ENCODE measurements around the gene SPDYE6. TPM values are rescaled to one million over a fixed set of nuclear protein-coding genes. Genes with fewer than 3 reads are reported as not detected.
A peak's percentile ranks its signal among the peaks of the same experiment; 100 is the strongest.
"Not testable (repeated sequence)": the region's sequence is repeated elsewhere in the genome, so short reads cannot be mapped to it uniquely, and the experiment has no call there.

Gene SPDYE6
- total and polyA plus RNA-seq, 12 donors: 0.11 TPM; not detected in 11

DNA sequence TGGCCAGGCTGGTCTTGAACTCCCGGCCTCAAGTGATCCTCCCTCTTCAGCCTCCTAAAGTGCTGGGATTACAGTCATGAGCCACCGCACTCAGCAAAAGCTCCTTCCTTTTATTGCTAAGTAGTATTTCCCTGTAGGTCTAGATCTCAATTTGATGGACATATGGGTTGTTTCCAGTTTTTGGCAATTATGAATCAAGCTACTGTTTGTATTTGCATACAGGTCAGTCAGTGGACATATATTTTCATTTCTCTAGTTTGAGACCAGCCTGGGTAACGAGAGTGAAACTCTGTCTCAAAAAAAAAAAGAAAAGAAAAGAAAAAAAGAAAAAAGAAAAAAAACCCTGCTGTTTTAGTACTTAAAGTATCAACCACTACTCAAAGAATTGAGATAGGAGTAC, 33.6 kb upstream of the SPDYE6 start:
- H3K9me3 ChIP-seq (replicated peaks in 1 of 3): no peaks in the 10 kb centered on the region
- no peaks in the 10 kb centered on the region for H3K27me3 ChIP-seq
- H3K4me1 ChIP-seq (replicated peaks in 1 of 2): peaks cover 0 to 5% of the 10 kb centered on the region in 2 donors
- no peak for TF ChIP-seq POLR2A (IDR thresholded peaks at IDR 0.05)
- TF ChIP-seq, protein P1, sequence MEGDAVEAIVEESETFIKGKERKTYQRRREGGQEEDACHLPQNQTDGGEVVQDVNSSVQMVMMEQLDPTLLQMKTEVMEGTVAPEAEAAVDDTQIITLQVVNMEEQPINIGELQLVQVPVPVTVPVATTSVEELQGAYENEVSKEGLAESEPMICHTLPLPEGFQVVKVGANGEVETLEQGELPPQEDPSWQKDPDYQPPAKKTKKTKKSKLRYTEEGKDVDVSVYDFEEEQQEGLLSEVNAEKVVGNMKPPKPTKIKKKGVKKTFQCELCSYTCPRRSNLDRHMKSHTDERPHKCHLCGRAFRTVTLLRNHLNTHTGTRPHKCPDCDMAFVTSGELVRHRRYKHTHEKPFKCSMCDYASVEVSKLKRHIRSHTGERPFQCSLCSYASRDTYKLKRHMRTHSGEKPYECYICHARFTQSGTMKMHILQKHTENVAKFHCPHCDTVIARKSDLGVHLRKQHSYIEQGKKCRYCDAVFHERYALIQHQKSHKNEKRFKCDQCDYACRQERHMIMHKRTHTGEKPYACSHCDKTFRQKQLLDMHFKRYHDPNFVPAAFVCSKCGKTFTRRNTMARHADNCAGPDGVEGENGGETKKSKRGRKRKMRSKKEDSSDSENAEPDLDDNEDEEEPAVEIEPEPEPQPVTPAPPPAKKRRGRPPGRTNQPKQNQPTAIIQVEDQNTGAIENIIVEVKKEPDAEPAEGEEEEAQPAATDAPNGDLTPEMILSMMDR (IDR thresholded peaks at IDR 0.05): no peak
- no peak for DNase-seq
- H3K4me3 ChIP-seq: no peak overlapping the region
- WGBS, 4 donors: 86 to 95% (median 93%) methylated on average over 3 of the region's 3 CpGs
- H3K27ac ChIP-seq: no peak overlapping the region
- intact Hi-C loops (cut with DNase I): loop anchor here (2.0 kb wide), 2 partner anchors 109 to 111 kb away; no protein-coding TSS in a partner anchor
- peaks cover 0 to 3% of the 10 kb centered on the region in 2 donors for H3K36me3 ChIP-seq (replicated peaks in 1 of 2)

DNA sequence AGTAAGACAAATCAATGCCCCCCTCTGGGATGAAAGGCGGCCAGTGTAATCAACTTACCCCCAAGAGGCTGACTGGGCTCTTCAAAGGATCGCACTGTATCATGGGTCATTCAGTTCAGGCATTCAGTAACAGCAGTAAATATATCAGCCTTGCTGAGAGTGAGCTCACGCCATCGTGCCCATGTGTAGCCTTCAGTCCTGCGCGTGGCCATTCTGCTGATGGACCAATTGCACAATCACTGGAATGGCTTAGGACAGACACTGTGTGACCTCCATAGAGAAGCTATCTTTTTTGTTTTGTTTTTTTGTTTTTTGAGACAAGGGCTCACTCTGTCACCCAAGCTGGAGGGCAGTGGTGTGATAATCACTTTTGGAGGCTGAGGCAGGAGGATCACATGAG, 30.8 kb upstream of the SPDYE6 start:
- no peaks in the 10 kb centered on the region for H3K27me3 ChIP-seq
- WGBS, 4 donors: 45 to 62% (median 56%) methylated on average over 4 to 6 of the region's 6 CpGs
- peak overlapping the region; percentile 33 to 82 (median 72) for H3K27ac ChIP-seq
- DNase-seq: peak; percentile 67 to 92 (median 85)
- TF ChIP-seq, protein P1 (IDR thresholded peaks at IDR 0.05): no peak
- TF ChIP-seq POLR2A (IDR thresholded peaks at IDR 0.05): peak in 1 of 2 donors; percentile 24
- peaks cover 0 to 8% of the 10 kb centered on the region in 2 donors for H3K36me3 ChIP-seq (replicated peaks in 1 of 2)
- no peaks in the 10 kb centered on the region for H3K9me3 ChIP-seq (replicated peaks in 1 of 3)
- intact Hi-C loops (cut with DNase I): no loop called here
- peaks cover 0 to 5% of the 10 kb centered on the region in 2 donors for H3K4me1 ChIP-seq (replicated peaks in 1 of 2)
- no peak overlapping the region for H3K4me3 ChIP-seq

DNA sequence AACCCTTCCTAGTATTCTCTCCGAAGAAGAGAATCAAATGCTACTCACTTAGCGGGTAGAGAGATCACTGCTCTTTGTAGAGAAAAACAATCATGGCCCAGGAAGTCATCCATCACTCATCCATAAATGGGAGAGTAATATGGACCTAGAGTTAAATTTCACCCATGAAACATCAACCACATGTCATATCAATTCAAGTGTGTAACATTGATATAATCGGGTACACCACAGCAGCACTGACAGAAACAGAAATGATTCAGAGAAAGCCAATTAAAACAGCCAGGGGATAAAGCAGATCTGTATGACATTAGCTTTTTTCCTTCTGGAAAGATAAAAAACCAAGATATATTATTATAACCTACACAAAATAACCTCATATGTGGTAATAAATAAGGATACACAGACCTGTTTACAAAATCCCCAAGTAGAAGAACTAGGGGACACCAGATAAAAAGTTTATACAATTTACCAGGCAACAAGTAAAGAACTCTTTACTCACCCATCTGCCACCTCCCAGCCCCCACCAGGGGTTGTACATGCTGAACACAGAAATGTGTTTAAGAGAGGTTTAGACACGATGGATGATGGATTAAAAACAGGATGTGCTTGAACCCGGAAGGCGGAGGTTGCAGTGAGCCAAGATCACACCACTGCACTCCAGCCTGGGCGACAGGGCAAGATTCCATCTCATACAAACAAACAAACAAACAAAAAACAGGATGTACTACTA, 25.6 kb upstream of the SPDYE6 start:
- H3K27me3 ChIP-seq; DNase-seq; H3K9me3 ChIP-seq (replicated peaks in 1 of 3); H3K4me1 ChIP-seq (replicated peaks in 1 of 2); H3K4me3 ChIP-seq; intact Hi-C loops (cut with DNase I): not testable (repeated sequence)
- H3K36me3 ChIP-seq (replicated peaks in 1 of 2): peaks cover 0 to 33% of the 10 kb centered on the region in 2 donors
- H3K27ac ChIP-seq: peak overlapping the region in 1 of 5 donors; percentile 13
- 67 to 93% (median 76%) methylated on average over 6 of the region's 7 CpGs for WGBS, 4 donors

DNA sequence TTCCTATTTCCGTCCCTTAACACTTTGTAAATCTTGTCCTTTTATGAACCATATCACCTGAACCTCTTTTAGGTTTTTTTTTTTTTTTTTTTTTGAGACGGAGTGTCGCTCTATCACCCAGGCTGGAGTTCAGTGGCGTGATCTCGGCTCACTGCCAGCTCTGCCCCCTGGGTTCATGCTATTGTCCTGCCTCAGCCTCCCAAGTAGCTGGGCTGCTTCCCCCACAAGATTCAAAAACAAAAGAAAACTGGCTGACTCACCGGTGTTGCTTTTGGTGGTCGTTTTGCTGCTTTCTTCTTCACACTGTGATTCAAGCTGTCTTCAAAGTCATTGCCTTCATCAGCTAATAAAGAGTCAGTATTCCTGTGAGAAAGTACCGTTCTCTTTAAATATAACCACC, 24.6 kb upstream of the SPDYE6 start:
- H3K27ac ChIP-seq; H3K9me3 ChIP-seq (replicated peaks in 1 of 3); intact Hi-C loops (cut with DNase I); H3K27me3 ChIP-seq; DNase-seq; H3K4me3 ChIP-seq; H3K4me1 ChIP-seq (replicated peaks in 1 of 2): not testable (repeated sequence)
- WGBS, 4 donors: 85 to 91% (median 89%) methylated on average over 8 of the region's 8 CpGs
- peaks cover 0 to 37% of the 10 kb centered on the region in 2 donors for H3K36me3 ChIP-seq (replicated peaks in 1 of 2)

DNA sequence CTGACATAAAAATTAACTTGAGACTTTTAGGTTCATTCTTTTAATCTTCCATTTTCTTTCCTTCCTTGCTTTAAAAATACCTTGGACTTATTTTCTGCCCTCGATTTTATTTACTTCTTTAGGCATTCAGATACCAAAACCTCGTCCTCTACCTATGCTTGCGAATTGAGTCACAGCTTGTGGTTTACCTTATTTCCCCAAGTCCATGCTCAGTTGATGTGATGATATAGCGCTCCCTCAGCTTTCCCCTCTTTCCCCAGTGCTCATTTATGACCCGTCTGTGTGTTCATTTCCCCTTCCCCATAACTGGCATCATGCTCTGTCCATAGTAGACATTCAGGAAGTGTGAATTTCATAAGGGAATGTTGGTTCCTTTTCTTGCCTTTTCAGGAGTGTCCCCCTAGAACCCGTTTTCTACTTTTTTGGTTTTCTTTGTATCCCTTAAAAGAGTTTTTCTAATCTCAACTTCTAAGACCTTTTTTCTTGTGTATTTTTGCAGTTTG, 20.8 kb upstream of the SPDYE6 start:
- Histone ChIP-seq H3K36me3 (replicated peaks in 1 of 2) (peaks cover 0 to 37% of the 10 kb centered on the region in 2 donors), H3K4me1 (replicated peaks in 1 of 2) (peaks cover 0 to 4% of the 10 kb centered on the region in 2 donors), H3K27ac (no peak overlapping the region), H3K4me3 (no peak overlapping the region), H3K27me3 (no peaks in the 10 kb centered on the region), H3K9me3 (replicated peaks in 1 of 3) (no peaks in the 10 kb centered on the region)
- WGBS, 4 donors: 72 to 82% (median 73%) methylated on average over 6 of the region's 6 CpGs
- no peak for DNase-seq
- TF ChIP-seq, protein P1 (IDR thresholded peaks at IDR 0.05): no peak
- TF ChIP-seq POLR2A (IDR thresholded peaks at IDR 0.05): no peak
- intact Hi-C loops (cut with DNase I): no loop called here

DNA sequence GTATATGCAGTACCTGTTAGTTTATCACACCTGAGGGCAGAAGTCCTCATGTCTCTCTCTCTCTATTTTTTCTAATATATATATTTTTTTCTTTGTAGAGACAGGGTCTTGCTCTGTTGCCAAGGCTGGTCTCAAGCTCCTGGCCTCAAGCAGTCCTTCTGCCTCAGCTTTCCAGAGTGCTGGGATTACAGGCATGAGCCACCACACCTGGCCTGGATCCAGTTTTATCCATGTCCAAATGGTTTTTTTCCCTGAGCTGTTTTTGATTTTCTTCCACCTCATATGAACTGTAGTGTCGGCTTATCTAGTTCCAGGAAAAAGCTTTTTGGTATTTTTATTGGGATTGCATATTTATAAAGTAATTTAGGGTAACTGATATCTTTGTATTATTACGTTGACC, 16.6 kb upstream of the SPDYE6 start:
- H3K4me3 ChIP-seq; intact Hi-C loops (cut with DNase I); H3K27ac ChIP-seq; H3K4me1 ChIP-seq (replicated peaks in 1 of 2); H3K9me3 ChIP-seq (replicated peaks in 1 of 3); H3K27me3 ChIP-seq: not testable (repeated sequence)
- peak in 5 of 7 donors; percentile 33 to 70 (median 52) for DNase-seq
- H3K36me3 ChIP-seq (replicated peaks in 1 of 2): peaks cover 0 to 15% of the 10 kb centered on the region in 2 donors
- WGBS, 4 donors: 38 to 64% (median 51%) methylated on average over 2 of the region's 2 CpGs

DNA sequence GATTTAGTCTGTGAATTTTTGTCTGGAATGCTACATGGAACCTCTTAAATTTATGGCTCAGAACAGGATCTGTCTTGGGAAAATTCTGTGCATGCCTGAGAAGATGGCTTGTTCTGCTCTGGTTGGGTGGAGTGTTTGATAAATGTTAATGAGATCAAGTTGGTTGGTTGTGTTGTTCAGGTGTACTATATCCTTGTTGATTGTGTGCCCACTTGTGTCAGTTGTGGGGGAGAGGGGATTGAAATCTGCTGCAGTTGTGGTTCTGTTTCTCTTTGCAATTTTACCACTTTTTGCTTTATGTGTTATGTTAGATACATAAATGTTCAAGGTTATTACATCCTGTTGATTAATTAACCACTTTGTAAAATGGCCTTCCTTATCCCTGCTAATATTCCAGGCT, 13.8 kb upstream of the SPDYE6 start:
- H3K27me3 ChIP-seq; H3K9me3 ChIP-seq (replicated peaks in 1 of 3); DNase-seq; H3K27ac ChIP-seq; H3K4me1 ChIP-seq (replicated peaks in 1 of 2); H3K4me3 ChIP-seq; intact Hi-C loops (cut with DNase I); H3K36me3 ChIP-seq (replicated peaks in 1 of 2): not testable (repeated sequence)

DNA sequence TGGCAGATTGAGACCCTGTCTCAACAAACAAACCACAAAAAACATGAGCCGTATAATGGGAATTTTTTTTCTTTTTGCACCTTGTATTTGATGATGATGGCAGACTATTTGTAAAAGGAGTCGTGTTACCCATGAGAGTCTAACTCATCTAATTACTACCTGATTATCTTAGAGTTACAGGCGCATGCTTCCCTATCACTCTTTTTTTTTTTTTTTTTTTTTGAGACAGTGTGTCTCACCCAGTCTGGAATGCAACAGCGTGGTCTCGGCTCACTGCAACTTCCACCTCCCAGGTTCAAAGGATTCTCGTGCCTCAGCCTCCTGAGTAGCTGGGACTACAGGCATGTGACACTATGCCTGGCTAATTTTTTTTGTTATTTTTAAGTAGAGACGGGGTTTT, 9.1 kb upstream of the SPDYE6 start:
- DNase-seq; H3K4me3 ChIP-seq; H3K9me3 ChIP-seq (replicated peaks in 1 of 3); H3K4me1 ChIP-seq (replicated peaks in 1 of 2); H3K36me3 ChIP-seq (replicated peaks in 1 of 2); intact Hi-C loops (cut with DNase I); H3K27ac ChIP-seq; H3K27me3 ChIP-seq: not testable (repeated sequence)
- 68 to 78% (median 71%) methylated on average over 6 to 7 of the region's 7 CpGs for whole genome bisulfite sequencing, 4 donors

Data from adrenal gland (tissue), 12 donors.